HCT116 (cell line): Measurements from ENCODE around the gene SEMA3G.

Experiments
- CEBPB ChIP-seq: IDR thresholded peaks from 2 replicates; pipeline ENCODE4 v1.6.1; 2012; ENCODE audit warnings: low read depth
- EGR1 ChIP-seq: IDR thresholded peaks from 2 replicates; pipeline ENCODE4 v1.6.1; 2012; ENCODE audit warnings: low read depth
- FOSL1 ChIP-seq: IDR thresholded peaks from 2 replicates; pipeline ENCODE4 v1.6.1; 2012; ENCODE audit warnings: low read depth
- POLR2A ChIP-seq: IDR thresholded peaks from 2 replicates; pipeline ENCODE4 v1.7.0; 2011; ENCODE audit warnings: borderline replicate concordance; ENCODE audit not compliant: insufficient read depth, insufficient read length; ENCODE audit errors: extremely low read depth
- SIN3A ChIP-seq: IDR thresholded peaks from 2 replicates; pipeline ENCODE4 v1.6.1; 2012; ENCODE audit warnings: low read depth
- TF ChIP-seq, protein P1 (sequence below), 3 experiments: fragments of 200-600 bp in 1 of 3; sonication (generic) in 1 of 3; IDR thresholded peaks in 2 of 3; conservative IDR thresholded peaks in 1 of 3; 2 replicates each; pipeline ENCODE4 v1.5.1; 2012 to 2017; ENCODE audit warnings: low read depth in 2 of 3, low read length in 2 of 3, antibody characterized with exemption in 1 of 3, borderline replicate concordance in 1 of 3, control low read depth in 1 of 3, mild to moderate bottlenecking in 1 of 3, mixed read lengths in 1 of 3, mixed run types in 1 of 3, moderate library complexity in 1 of 3; ENCODE audit not compliant: insufficient read depth in 1 of 3

GRCh38 chr3:52391096-52391495, 53.8 kb downstream of the SEMA3G start:
- TF ChIP-seq FOSL1, result no peak
- no peak for TF ChIP-seq CEBPB
- TF ChIP-seq, protein P1, sequence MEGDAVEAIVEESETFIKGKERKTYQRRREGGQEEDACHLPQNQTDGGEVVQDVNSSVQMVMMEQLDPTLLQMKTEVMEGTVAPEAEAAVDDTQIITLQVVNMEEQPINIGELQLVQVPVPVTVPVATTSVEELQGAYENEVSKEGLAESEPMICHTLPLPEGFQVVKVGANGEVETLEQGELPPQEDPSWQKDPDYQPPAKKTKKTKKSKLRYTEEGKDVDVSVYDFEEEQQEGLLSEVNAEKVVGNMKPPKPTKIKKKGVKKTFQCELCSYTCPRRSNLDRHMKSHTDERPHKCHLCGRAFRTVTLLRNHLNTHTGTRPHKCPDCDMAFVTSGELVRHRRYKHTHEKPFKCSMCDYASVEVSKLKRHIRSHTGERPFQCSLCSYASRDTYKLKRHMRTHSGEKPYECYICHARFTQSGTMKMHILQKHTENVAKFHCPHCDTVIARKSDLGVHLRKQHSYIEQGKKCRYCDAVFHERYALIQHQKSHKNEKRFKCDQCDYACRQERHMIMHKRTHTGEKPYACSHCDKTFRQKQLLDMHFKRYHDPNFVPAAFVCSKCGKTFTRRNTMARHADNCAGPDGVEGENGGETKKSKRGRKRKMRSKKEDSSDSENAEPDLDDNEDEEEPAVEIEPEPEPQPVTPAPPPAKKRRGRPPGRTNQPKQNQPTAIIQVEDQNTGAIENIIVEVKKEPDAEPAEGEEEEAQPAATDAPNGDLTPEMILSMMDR (IDR thresholded peaks at IDR 0.05 in 2 of 3, conservative IDR thresholded peaks at IDR 0.05 in 1 of 3; ENCODE audit: borderline replicate concordance in 1 of 3, insufficient read depth in 1 of 3, low read depth in 2 of 3, low read length in 2 of 3), result no peak
- TF ChIP-seq EGR1, result no peak
- TF ChIP-seq POLR2A, result no peak
- no peak for TF ChIP-seq SIN3A
